ENCODE results near the gene GYS2. TPM values are rescaled to one million over a fixed set of nuclear protein-coding genes. Genes with fewer than 3 reads are reported as not detected.

Gene GYS2
- total and polyA plus RNA-seq, 2 of the 4 experiments (the other 2 are of a cell fraction) = not detected

DNA sequence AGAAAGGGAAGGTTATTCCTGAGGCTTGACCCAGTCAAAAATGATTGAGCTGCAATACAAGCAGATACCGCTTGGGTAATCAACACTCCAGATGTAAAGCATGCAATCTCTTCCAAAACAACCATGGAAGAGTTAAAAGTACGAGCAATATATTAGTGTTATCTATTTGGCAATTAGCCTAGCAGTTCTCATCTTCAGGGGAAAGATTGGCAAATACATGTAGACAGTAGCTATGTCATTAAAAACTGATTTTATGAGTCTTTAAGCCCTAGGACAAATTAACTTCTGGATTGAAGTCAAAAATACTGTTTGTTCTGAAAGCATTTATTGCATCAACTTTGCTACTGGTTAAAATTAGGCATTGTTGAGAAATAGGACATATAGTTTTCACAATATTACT is 9.3 kb upstream of the GYS2 start:
- no TSS peak for BruUV-seq (replicated peaks)
- H2BK5ac ChIP-seq (ENCODE audit: low read depth, low read length, poor library complexity, severe bottlenecking) = no peak overlapping the region
- no peak overlapping the region for H3K14ac ChIP-seq (replicated peaks; ENCODE audit: low read depth, low read length)
- no peak overlapping the region for H3K23ac ChIP-seq (ENCODE audit: low read depth, low read length)
- no peak overlapping the region for H3K27ac ChIP-seq (ENCODE audit: insufficient read depth, low read length)
- H4K91ac ChIP-seq (ENCODE audit: insufficient read depth, low read depth, low read length) = no peak overlapping the region
- H4K20me1 ChIP-seq (ENCODE audit: insufficient read depth, low read length) = no peaks in the 10 kb centered on the region
- H2AK5ac ChIP-seq (ENCODE audit: low read depth, low read length) = no peak overlapping the region
- in situ Hi-C loops (cut with MboI; ENCODE audit: low sequenced_read_pairs) (no loop called here), intact Hi-C loops (cut with micrococcal nuclease) (no loop called here), dilution Hi-C loops (cut with HindIII; ENCODE audit: low sequenced_read_pairs, unreplicated experiment) (no loop called here)
- no peak overlapping the region for H3K4me3 ChIP-seq (ENCODE audit: insufficient read depth, low read depth, low read length)
- no peak overlapping the region for H4K8ac ChIP-seq (ENCODE audit: low read depth in 2 of 2, low read length in 2 of 2)
- H2AFZ ChIP-seq (replicated peaks; ENCODE audit: low read length, poor library complexity) = no peak overlapping the region
- WGBS, 2 experiments (ENCODE audit: extremely low coverage in 2 of 2, insufficient read length in 1 of 2) = no CpG with 5 or more reads among the region's 2 CpGs
- ATAC-seq (ENCODE audit: low read depth) (no peak), DNase-seq (no peak)
- no peak overlapping the region for H2BK120ac ChIP-seq (ENCODE audit: low read depth, low read length)
- no peak overlapping the region for H4K5ac ChIP-seq (ENCODE audit: low read depth, low read length)
- no peaks in the 10 kb centered on the region for H3K9me1 ChIP-seq (ENCODE audit: insufficient read depth, low read length)
- POLR2A ChIA-PET (ENCODE audit: unreplicated experiment) = no interaction called here
- no peaks in the 10 kb centered on the region for H3K79me1 ChIP-seq (ENCODE audit: low read depth in 1 of 2, low read length in 2 of 2)
- no peak for TF ChIP-seq MAZ (IDR thresholded peaks at IDR 0.05; ENCODE audit: borderline replicate concordance, low read depth, low read length)
- TF ChIP-seq MXI1 (IDR thresholded peaks at IDR 0.05; ENCODE audit: borderline replicate concordance, low read depth, low read length) = no peak
- TF ChIP-seq RFX5 (IDR thresholded peaks at IDR 0.05; ENCODE audit: low read depth, low read length) = no peak
- no peak for TF ChIP-seq RCOR1 (IDR thresholded peaks at IDR 0.05; ENCODE audit: insufficient replicate concordance, low read length)
- TF ChIP-seq, protein P1, sequence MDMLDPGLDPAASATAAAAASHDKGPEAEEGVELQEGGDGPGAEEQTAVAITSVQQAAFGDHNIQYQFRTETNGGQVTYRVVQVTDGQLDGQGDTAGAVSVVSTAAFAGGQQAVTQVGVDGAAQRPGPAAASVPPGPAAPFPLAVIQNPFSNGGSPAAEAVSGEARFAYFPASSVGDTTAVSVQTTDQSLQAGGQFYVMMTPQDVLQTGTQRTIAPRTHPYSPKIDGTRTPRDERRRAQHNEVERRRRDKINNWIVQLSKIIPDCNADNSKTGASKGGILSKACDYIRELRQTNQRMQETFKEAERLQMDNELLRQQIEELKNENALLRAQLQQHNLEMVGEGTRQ (IDR thresholded peaks at IDR 0.05; ENCODE audit: low read depth, low read length) = no peak
- TF ChIP-seq SMC3 (IDR thresholded peaks at IDR 0.05; ENCODE audit: low read depth, low read length) = no peak
- TF ChIP-seq, protein P2, sequence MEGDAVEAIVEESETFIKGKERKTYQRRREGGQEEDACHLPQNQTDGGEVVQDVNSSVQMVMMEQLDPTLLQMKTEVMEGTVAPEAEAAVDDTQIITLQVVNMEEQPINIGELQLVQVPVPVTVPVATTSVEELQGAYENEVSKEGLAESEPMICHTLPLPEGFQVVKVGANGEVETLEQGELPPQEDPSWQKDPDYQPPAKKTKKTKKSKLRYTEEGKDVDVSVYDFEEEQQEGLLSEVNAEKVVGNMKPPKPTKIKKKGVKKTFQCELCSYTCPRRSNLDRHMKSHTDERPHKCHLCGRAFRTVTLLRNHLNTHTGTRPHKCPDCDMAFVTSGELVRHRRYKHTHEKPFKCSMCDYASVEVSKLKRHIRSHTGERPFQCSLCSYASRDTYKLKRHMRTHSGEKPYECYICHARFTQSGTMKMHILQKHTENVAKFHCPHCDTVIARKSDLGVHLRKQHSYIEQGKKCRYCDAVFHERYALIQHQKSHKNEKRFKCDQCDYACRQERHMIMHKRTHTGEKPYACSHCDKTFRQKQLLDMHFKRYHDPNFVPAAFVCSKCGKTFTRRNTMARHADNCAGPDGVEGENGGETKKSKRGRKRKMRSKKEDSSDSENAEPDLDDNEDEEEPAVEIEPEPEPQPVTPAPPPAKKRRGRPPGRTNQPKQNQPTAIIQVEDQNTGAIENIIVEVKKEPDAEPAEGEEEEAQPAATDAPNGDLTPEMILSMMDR (conservative IDR thresholded peaks at IDR 0.05; ENCODE audit: low read depth, low read length) = no peak
- TF ChIP-seq CEBPB (IDR thresholded peaks at IDR 0.05; ENCODE audit: low read depth, low read length) = no peak
- no peak for TF ChIP-seq POLR2A (IDR thresholded peaks at IDR 0.05; ENCODE audit: low read depth, low read length)
- no peak for TF ChIP-seq CHD1 (IDR thresholded peaks at IDR 0.05; ENCODE audit: low read depth, low read length)
- no peak for TF ChIP-seq RAD21 (IDR thresholded peaks at IDR 0.05; ENCODE audit: low read length)
- TF ChIP-seq BHLHE40 (IDR thresholded peaks at IDR 0.05; ENCODE audit: low read depth, low read length) = no peak
- no peak for TF ChIP-seq NFE2L2 (IDR thresholded peaks at IDR 0.05; ENCODE audit: low read depth, low read length)
- no peak for TF ChIP-seq FOS (IDR thresholded peaks at IDR 0.05; ENCODE audit: low read depth, low read length)
- no peaks in the 10 kb centered on the region for H3K4me1 ChIP-seq (ENCODE audit: control insufficient read depth, insufficient read depth, low read length)
- no peaks in the 10 kb centered on the region for H3K9me3 ChIP-seq (ENCODE audit: control insufficient read depth, insufficient read depth, low read length)
- H3K4me2 ChIP-seq (ENCODE audit: low read depth, low read length) = no peak overlapping the region
- H3K4ac ChIP-seq (ENCODE audit: low read depth, low read length) = no peak overlapping the region
- no peak overlapping the region for H2BK15ac ChIP-seq (ENCODE audit: low read depth, low read length)
- no peak overlapping the region for H2BK20ac ChIP-seq (ENCODE audit: low read depth, low read length)
- CTCF ChIA-PET = interaction anchor here (0.9 kb wide), 2 partner anchors 52 to 59 kb away, joined by 3 to 4 read pairs; no protein-coding TSS in a partner anchor
- no peaks in the 10 kb centered on the region; the same call in 1 of the 2 replicates for H3K27me3 ChIP-seq (ENCODE audit: control insufficient read depth, insufficient read depth, low read length)
- no peak overlapping the region for H3K18ac ChIP-seq (ENCODE audit: low read depth, low read length)
- no peak overlapping the region for H3K56ac ChIP-seq (ENCODE audit: extremely low read depth, insufficient read depth, low read length)
- H3K9ac ChIP-seq (ENCODE audit: low read depth, low read length) = no peak overlapping the region
- H2AK9ac ChIP-seq (replicated peaks; ENCODE audit: low read depth, low read length, poor library complexity) = no peak overlapping the region
- H3K36me3 ChIP-seq (ENCODE audit: control insufficient read depth, insufficient read depth, low read length) = no peaks in the 10 kb centered on the region

All from IMR-90 (cell line).